Coronary artery (tissue), 2 donors: ENCODE data around the gene PPP2R3C.
"Not testable (repeated sequence)": the region's sequence is repeated elsewhere in the genome, so short reads cannot be mapped to it uniquely, and the experiment has no call there.

Source experiments
- DNase-seq: peaks from one replicate; pipeline ENCODE4 v3.0.0-alpha.2; 2017; ENCODE audit warnings: low spot score
- H3K27ac ChIP-seq, 2 donors: fragments of 200-600 bp; sonication (generic); one replicate each; pipeline ENCODE4 v1.5.1; 2016 to 2019
- H3K4me3 ChIP-seq: fragments of 200-600 bp; sonication (generic); 2 replicates; pipeline ENCODE4 v1.5.1; 2016; ENCODE audit warnings: mild to moderate bottlenecking, moderate library complexity
- CTCF ChIP-seq: fragments of 200-600 bp; sonication (generic); IDR thresholded peaks from one replicate; pipeline ENCODE4 v1.5.1; 2019; ENCODE audit warnings: antibody characterized with exemption

Gene PPP2R3C

GRCh38 chr14:35116242-35116641 is 5.5 kb downstream of the PPP2R3C start:
- no peak for DNase-seq
- H3K27ac ChIP-seq = no peak overlapping the region
- no peak for TF ChIP-seq CTCF
- H3K4me3 ChIP-seq = no peak overlapping the region

- Histone ChIP-seq H3K27ac (no peak overlapping the region), H3K4me3 (no peak overlapping the region)
- DNase-seq = no peak
- no peak for TF ChIP-seq CTCF
These were observed 7.8 kb downstream of the PPP2R3C start for GRCh38 chr14:35114036-35114435.

GRCh38 chr14:35113308-35113950 is 8.4 kb downstream of the PPP2R3C start:
- TF ChIP-seq CTCF = no peak
- no peak for DNase-seq
- H3K27ac ChIP-seq = no peak overlapping the region
- H3K4me3 ChIP-seq = no peak overlapping the region

- no peak for DNase-seq
- H3K27ac ChIP-seq = no peak overlapping the region
- no peak for TF ChIP-seq CTCF
- no peak overlapping the region for H3K4me3 ChIP-seq
These were observed 9.1 kb downstream of the PPP2R3C start for GRCh38 chr14:35112641-35113040.

- TF ChIP-seq CTCF = no peak
- no peak overlapping the region for H3K4me3 ChIP-seq
- no peak overlapping the region for H3K27ac ChIP-seq
- DNase-seq = no peak
These were observed 13.9 kb downstream of the PPP2R3C start for GRCh38 chr14:35107866-35108265.

GRCh38 chr14:35094645-35095044 is 27.1 kb downstream of the PPP2R3C start:
- not testable (repeated sequence) for DNase-seq, H3K4me3 ChIP-seq, H3K27ac ChIP-seq

GRCh38 chr14:35088514-35088913 is 33.3 kb downstream of the PPP2R3C start:
- no peak for DNase-seq
- no peak for TF ChIP-seq CTCF
- Histone ChIP-seq H3K4me3 (no peak overlapping the region), H3K27ac (no peak overlapping the region)
